ENCODE results near the gene CNBD2.
"Not testable (repeated sequence)": the region's sequence is repeated elsewhere in the genome, so short reads cannot be mapped to it uniquely, and the experiment has no call there.

GRCh38 chr20:36046073-36046798 lies 77.8 kb downstream of the CNBD2 start:
- TF ChIP-seq POLR2A (IDR thresholded peaks at IDR 0.05; ENCODE audit: low read depth, low read length); POLR2AphosphoS5 (IDR thresholded peaks at IDR 0.05; ENCODE audit: low read depth, low read length); SPI1 (IDR thresholded peaks at IDR 0.05; ENCODE audit: low read depth, low read length); TAF1 (IDR thresholded peaks at IDR 0.05; ENCODE audit: low read depth, low read length); PAX5 (IDR thresholded peaks at IDR 0.05; ENCODE audit: insufficient read depth, low read length, severe bottlenecking); POU2F2 (IDR thresholded peaks at IDR 0.05; ENCODE audit: low read depth, low read length): not testable (repeated sequence)

Data from GM12891 (cell line).